GM18870 (cell line): ENCODE results near the gene PFN4.
A peak's percentile ranks its signal among the peaks of the same experiment; 100 is the strongest.

Experiments
- ATAC-seq: cut with Tn5 transposase; IDR thresholded peaks from one replicate; pipeline ENCODE4 v1.9.1; 2021; ENCODE audit warnings: moderate library complexity; ENCODE audit not compliant: unreplicated experiment

PFN4 gene

GRCh38 chr2:24082787-24083566 lies 40.2 kb downstream of the PFN4 start:
- no peak for ATAC-seq

GRCh38 chr2:24080701-24081100 lies 42.4 kb downstream of the PFN4 start:
- no peak for ATAC-seq

- no peak for ATAC-seq
These were observed 45.3 kb downstream of the PFN4 start for GRCh38 chr2:24077879-24078278.

GRCh38 chr2:24077535-24077877 lies 45.6 kb downstream of the PFN4 start:
- ATAC-seq = no peak

- ATAC-seq = no peak
These were observed 46.1 kb downstream of the PFN4 start for GRCh38 chr2:24076849-24077534.

- peak; percentile 95 for ATAC-seq
These were observed 47.0 kb downstream of the PFN4 start, which contains the start of gene SF3B6 for GRCh38 chr2:24075915-24076848. Gene SF3B6, minus strand, starts transcription at chr2:24076326. Its CDS starts 97 bp downstream, at chr2:24076229.

- ATAC-seq = no peak
These were observed 47.9 kb downstream of the PFN4 start for GRCh38 chr2:24075259-24075658.

GRCh38 chr2:24073816-24074215 lies 49.3 kb downstream of the PFN4 start:
- ATAC-seq = no peak

- ATAC-seq = no peak
These were observed 50.9 kb downstream of the PFN4 start for GRCh38 chr2:24072259-24072658.

GRCh38 chr2:24065341-24065740 lies 57.8 kb downstream of the PFN4 start:
- no peak for ATAC-seq
